Effector CD4-positive, alpha-beta T cell (primary cell): Measurements from ENCODE around the gene XPNPEP2.

Experiments
- DNase-seq: peaks from one replicate; pipeline ENCODE4 v3.0.0-alpha.2; 2020
- total RNA-seq: gene quantifications from one replicate; lab custom pipeline; 2026; lab: John Stamatoyannopoulos, UW

The XPNPEP2 gene, protein sequence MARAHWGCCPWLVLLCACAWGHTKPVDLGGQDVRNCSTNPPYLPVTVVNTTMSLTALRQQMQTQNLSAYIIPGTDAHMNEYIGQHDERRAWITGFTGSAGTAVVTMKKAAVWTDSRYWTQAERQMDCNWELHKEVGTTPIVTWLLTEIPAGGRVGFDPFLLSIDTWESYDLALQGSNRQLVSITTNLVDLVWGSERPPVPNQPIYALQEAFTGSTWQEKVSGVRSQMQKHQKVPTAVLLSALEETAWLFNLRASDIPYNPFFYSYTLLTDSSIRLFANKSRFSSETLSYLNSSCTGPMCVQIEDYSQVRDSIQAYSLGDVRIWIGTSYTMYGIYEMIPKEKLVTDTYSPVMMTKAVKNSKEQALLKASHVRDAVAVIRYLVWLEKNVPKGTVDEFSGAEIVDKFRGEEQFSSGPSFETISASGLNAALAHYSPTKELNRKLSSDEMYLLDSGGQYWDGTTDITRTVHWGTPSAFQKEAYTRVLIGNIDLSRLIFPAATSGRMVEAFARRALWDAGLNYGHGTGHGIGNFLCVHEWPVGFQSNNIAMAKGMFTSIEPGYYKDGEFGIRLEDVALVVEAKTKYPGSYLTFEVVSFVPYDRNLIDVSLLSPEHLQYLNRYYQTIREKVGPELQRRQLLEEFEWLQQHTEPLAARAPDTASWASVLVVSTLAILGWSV
- total RNA-seq = 0.75 reads per million

- no peak for DNase-seq
These were observed at the start of gene XPNPEP2 for GRCh38 chrX:129738466-129739308. Gene XPNPEP2 (plus strand): TSS chrX:129738979. CDS start chrX:129739214, 235 bp downstream.

GRCh38 chrX:129689796-129690195, 49.0 kb upstream of the XPNPEP2 start:
- no peak for DNase-seq

DNA sequence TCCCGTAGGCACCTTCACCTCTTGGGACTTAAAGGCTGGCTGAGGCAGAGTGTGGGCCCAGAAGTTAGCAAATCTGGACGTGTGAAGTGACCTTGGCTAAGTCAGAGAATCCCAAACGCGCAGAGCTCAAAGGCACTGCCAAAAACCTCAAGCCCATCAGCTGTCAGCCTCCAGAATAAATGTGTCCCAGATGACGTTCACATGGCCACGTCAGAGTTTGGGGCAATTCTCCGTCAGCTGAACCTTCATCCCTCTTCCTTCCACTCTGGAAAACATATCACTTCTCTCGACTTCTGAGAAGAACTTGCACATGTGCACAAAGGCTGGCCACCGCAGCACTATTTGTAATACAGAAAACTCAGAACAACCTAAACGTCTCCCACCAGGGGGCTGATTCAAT, 48.3 kb upstream of the XPNPEP2 start:
- DNase-seq = no peak

DNA sequence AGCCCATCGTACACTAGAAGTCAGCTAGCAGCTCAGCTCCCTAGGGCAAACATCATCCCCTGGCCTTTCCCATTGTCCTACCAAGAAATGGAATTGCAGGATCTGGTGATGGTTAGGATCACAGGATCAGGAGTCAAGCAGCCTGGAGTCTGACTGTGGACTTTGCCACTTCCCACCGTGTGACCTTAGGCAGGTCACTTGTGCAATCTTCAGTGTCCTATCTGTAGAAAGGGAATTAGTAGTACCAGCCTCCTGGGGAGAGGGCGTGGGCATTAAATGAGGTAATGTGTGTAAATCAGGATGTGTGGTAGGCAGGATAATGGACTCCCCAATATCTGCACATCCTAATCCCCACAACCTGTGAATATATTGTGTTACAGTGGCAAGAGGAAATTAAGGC, 45.4 kb upstream of the XPNPEP2 start:
- DNase-seq = no peak

- DNase-seq = no peak
These were observed 44.0 kb upstream of the XPNPEP2 start for GRCh38 chrX:129694805-129695204.

DNA sequence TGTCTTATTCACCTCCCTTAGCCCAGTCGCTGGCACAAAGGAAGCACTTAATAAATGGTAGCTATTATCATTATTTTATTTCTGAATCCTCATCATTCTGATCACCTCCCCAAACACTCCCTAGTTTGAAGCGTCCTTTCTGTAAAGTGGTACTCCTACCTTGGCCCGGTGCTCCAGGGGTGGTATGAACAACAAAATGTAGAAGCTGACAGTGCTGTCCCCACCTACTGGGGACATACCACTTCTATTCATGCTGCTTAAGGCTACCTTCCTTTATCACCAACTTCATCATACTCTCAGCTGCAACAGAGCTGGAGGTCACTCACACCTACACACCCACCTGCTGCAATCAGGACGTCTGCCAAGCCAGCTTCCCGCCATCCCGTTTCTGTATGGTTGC, 43.2 kb upstream of the XPNPEP2 start:
- DNase-seq = no peak

DNA sequence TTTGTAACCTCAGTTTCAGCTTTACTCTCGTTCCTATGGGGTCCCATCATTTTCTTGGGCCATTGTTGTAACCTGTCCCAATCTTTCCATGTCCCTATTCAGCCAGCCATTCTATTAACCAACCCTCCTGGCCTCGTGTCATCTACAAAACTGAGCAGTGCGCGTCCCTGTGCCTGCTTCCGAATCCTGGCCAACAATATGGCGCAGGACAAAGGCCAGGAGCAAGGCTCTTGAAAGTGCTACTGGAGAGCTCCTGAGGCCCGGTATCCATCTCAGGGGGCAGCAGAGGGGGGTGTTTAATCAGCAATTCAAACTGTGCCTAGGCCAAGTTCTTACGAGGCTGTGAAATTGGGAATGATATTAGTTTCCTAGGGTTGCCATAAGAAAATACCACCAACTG, 42.8 kb upstream of the XPNPEP2 start:
- no peak for DNase-seq

- DNase-seq = no peak
These were observed 42.2 kb upstream of the XPNPEP2 start for GRCh38 chrX:129696463-129697155.

DNA sequence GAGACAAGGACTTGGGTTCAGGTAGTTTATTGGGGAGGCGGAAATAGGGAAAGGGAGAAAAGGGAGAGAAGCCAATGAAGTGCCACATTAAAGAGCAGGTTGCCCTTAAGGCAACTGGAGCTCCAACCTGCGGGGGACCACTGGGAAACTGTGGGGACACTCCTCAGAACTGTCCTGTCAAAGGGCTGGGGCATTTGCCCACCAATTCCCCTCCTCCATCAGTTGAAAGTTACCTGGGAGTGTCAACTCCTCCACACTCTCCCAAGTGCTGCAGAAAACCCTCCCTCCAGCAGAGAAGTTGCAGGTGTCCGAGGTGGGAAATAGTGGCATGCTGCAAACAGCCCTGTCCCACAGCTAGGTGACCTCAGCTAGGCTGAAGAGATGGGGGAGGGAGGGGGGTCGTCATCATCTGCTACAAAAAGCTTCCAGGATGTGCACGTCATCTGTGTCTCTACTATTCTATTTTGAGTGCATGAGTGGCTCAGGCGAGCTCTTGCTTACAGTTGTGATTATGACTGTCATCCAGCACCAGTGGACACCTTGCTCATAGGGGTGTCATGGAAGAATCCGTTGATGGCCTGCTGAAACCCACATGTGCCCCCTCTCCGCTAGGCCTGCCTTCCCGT, 41.5 kb upstream of the XPNPEP2 start:
- no peak for DNase-seq

GRCh38 chrX:129698150-129698549, 40.6 kb upstream of the XPNPEP2 start:
- no peak for DNase-seq

DNA sequence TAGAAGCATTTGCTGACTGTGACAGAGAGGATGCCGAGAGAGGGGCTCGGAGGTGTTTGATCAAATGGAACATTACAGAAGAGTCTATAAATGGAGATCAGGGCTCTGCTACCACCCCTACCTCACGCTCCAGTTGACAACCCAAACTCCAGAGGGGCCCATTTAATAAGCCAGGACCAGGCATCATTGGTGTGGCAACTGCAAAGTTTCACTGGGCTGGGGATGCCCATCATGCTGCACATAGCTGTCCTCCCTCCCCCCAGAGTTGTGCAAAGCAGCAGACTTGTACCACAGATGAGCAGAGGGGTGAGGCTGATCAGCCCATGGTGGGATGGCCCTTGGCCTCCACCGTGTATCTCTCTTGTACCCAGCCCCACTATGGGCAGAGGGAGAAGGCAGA, 38.2 kb upstream of the XPNPEP2 start:
- DNase-seq = no peak

DNA sequence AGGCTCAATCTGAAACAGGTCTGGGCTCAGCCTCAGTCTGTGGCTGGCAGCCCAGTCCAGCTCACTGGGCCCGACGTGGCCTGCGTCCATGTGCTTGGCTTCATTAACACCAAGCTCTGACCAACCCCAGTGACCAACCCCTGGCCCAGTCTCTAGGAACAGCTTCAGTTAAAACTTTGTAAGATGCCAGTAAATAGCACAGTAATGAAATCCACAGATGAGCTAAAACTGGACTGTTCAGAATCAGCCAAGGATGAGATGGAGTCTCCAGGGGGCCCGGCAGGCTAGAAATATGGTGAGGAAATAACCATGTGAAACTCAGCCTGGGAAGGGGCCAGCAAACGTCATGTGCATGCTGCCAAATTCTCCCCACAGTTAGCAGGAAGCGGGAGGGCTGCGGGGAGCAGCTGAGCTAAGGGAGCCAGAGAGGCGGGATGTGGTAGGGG, 37.1 kb upstream of the XPNPEP2 start:
- no peak for DNase-seq

- DNase-seq = no peak
These were observed 34.3 kb upstream of the XPNPEP2 start for GRCh38 chrX:129704491-129704890.

DNA sequence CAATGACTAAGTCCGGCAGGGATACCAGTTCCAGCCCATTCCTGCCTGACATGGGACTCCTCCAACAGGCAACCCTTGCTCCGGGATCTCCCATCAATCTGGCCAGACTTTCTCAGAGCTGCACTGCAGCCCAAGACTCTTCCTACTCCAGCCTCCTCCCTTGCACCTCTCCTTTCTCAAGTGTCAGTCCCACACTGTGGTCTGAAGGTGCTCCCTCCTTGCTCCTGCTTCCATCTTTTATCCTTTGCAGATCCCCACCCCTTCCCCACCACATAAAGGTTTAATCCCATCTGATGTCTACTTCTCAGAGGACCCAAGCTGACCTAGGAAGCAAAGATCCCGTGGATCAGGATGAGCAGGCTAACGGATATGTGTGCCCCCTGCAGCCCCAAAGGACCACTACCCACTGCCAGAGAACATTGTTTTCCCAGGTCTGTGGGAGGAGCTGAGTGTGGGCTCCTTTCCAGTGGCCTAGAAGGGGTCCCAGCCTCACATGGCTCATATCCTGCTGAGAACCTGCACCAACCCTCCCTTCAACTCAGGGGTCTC, 33.3 kb upstream of the XPNPEP2 start:
- no peak for DNase-seq

DNA sequence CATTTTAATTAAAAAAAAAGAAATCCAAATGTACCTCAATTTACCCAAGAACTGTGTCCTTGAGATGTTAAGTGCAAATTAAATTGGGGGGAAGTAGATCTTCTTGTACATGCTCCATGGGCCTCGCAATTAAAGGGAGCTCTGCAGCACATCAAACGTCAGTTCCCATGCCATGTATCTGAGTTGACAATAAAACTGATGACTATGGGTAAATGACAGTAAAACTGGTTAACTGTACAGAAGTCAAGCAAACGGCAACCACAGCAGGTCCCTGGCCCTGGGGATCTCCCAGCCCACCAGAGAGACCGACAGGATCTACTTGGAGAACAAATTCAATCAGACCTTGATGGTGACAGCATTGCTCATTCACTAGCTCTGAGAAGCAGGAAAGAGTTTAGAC, 32.8 kb upstream of the XPNPEP2 start:
- DNase-seq = no peak

DNA sequence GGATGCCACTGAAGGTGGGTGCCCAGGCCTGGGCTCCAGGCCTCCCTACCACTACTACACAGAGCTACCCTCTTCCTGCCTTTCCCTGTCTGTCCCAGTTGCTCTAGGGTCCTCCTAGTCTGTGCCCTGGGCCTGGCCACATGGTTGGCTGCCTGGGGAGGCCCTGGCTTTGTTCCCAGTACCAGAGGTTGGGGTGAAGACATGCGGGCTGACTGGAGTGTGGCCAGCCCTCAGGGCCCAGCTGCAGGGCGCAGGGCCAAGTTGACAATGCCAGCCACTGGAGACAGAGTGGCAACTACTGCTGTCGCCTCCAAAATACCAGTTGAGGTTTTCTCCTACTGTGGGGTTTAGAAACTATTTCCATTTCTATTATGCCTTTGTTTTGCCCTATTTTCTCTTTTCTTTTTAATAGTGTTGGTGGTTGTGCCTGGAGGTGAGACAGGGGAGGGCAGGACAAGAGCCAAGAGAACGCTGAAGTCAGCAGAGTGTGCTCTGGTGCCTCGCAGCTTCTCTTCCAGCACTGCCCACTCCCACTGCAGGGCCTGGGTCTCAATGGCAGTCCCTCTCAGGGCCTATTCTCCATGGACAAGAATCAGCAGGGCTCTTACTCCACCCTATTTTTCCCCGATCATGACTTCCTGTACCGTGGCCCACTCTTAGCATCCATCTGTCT, 32.2 kb upstream of the XPNPEP2 start:
- no peak for DNase-seq

DNA sequence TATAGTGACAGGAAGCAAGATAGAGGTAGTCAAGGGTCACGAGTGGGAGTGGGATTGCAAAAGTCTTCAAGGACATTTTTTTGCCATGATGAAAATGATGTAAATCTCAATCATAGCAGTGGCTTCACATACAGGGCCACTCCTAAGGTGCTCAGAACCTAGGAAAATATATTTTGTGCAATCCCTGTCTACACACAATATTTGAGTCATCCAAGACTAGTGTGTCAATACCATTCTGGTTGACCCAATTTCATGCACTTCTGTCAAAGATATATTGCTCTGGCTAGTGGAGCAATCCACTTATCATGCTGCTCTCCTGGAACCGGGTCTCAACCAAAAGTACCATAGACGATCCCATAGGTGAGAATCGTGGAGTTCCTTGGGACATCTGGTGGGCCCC, 24.2 kb upstream of the XPNPEP2 start:
- no peak for DNase-seq

- no peak for DNase-seq
These were observed 22.3 kb upstream of the XPNPEP2 start for GRCh38 chrX:129716507-129716906.

- no peak for DNase-seq
These were observed 20.9 kb upstream of the XPNPEP2 start for GRCh38 chrX:129717892-129718291.

DNA sequence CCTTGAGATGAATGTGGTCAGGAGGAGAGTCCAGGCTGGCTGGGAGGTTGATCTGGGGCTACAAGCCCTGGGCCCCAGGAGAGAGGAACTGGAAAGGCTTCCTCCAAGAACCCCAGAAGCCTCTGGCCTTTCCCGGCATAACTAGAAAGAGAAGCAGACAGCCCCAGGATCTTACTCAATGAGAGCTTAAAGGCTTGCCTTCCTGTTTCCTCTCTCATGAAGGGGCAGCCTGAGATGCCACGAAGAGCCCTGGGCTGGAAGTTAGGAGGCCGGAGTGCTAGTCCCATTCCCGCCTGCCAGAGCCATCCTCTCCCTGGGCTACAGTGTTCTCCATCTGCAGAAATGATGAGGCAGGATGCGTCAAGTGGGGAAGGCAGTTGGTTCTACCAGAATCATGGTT, 20.1 kb upstream of the XPNPEP2 start:
- DNase-seq = no peak

DNA sequence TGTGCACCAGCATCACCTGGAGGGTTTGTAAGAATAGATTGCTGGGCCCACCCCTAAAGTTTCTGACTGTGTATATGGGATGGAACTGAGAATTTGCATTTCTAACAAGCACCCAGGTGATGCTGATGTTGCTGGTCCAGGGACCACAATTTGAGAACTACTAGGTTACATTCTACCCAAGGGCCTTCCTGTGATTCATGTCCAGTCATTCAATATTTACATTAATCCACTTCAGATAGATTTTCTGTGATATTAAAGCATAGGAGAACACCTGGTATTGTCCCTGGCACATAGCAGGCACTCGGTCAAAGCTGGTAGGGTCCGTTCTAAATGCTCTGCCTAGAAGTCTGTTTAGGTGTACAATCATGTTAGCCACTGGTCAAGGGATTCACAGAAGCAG, 19.5 kb upstream of the XPNPEP2 start:
- DNase-seq = no peak
